Measurements from ENCODE around the gene SRRM3.
A peak's percentile ranks its signal among the peaks of the same experiment; 100 is the strongest.
"Not testable (repeated sequence)": the region's sequence is repeated elsewhere in the genome, so short reads cannot be mapped to it uniquely, and the experiment has no call there.

Gene SRRM3

GRCh38 chr7:76291351-76292212 is 89.9 kb downstream of the SRRM3 start:
- Histone ChIP-seq H3K4me3 (ENCODE audit: low read depth, low read length) (peak overlapping the region; percentile 44), H3K36me3 (no peaks in the 10 kb centered on the region), H3K4me1 (peaks cover 15% of the 10 kb centered on the region)

DNA sequence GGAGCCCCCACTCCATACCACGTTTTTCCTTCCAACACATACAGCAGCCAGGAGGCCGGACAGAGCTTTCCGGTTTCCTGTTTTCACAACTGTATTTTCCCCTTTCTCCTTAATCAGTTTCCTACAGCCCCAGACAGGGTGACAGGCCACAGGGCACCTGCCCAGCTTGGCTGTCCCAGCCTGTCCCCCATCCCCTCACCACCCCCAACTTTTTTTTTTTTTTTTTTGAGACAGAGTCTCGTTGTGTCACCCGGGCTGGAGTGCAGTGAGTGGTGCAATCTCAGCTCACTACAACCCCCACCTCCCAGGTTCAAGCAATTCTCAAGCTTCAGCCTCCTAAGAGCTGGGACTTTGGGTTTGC is 90.5 kb downstream of the SRRM3 start:
- peaks cover 15% of the 10 kb centered on the region for H3K4me1 ChIP-seq
- H3K36me3 ChIP-seq, result no peaks in the 10 kb centered on the region
- H3K27me3 ChIP-seq, result no peaks in the 10 kb centered on the region
- TF ChIP-seq, protein P1, sequence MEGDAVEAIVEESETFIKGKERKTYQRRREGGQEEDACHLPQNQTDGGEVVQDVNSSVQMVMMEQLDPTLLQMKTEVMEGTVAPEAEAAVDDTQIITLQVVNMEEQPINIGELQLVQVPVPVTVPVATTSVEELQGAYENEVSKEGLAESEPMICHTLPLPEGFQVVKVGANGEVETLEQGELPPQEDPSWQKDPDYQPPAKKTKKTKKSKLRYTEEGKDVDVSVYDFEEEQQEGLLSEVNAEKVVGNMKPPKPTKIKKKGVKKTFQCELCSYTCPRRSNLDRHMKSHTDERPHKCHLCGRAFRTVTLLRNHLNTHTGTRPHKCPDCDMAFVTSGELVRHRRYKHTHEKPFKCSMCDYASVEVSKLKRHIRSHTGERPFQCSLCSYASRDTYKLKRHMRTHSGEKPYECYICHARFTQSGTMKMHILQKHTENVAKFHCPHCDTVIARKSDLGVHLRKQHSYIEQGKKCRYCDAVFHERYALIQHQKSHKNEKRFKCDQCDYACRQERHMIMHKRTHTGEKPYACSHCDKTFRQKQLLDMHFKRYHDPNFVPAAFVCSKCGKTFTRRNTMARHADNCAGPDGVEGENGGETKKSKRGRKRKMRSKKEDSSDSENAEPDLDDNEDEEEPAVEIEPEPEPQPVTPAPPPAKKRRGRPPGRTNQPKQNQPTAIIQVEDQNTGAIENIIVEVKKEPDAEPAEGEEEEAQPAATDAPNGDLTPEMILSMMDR (IDR thresholded peaks at IDR 0.05; ENCODE audit: low read depth, low read length), result no peak
- no peaks in the 10 kb centered on the region for H3K9me3 ChIP-seq
- DNase-seq, result no peak
- H3K4me3 ChIP-seq (ENCODE audit: low read depth, low read length), result peak overlapping the region; percentile 44

More at GRCh38 chr7:76291351-76292212, 89.9 kb downstream of the SRRM3 start:
- Histone ChIP-seq H3K9me3 (no peaks in the 10 kb centered on the region), H3K27me3 (no peaks in the 10 kb centered on the region)
- peak; percentile 86 for DNase-seq
- TF ChIP-seq, protein P1 (IDR thresholded peaks at IDR 0.05; ENCODE audit: low read depth, low read length), result peak; percentile 92

GRCh38 chr7:76292911-76293310 is 91.2 kb downstream of the SRRM3 start:
- DNase-seq; H3K36me3 ChIP-seq; H3K9me3 ChIP-seq; H3K27me3 ChIP-seq; H3K4me3 ChIP-seq (ENCODE audit: low read depth, low read length): not testable (repeated sequence)
- H3K4me1 ChIP-seq, result peaks cover 15% of the 10 kb centered on the region

- Histone ChIP-seq H3K4me1 (peaks cover 15% of the 10 kb centered on the region), H3K36me3 (no peaks in the 10 kb centered on the region), H3K9me3 (no peaks in the 10 kb centered on the region), H3K27me3 (no peaks in the 10 kb centered on the region), H3K4me3 (ENCODE audit: low read depth, low read length) (no peak overlapping the region)
- TF ChIP-seq, protein P1 (IDR thresholded peaks at IDR 0.05; ENCODE audit: low read depth, low read length), result no peak
- DNase-seq, result no peak
These were observed 91.8 kb downstream of the SRRM3 start for GRCh38 chr7:76293407-76293901.

DNA sequence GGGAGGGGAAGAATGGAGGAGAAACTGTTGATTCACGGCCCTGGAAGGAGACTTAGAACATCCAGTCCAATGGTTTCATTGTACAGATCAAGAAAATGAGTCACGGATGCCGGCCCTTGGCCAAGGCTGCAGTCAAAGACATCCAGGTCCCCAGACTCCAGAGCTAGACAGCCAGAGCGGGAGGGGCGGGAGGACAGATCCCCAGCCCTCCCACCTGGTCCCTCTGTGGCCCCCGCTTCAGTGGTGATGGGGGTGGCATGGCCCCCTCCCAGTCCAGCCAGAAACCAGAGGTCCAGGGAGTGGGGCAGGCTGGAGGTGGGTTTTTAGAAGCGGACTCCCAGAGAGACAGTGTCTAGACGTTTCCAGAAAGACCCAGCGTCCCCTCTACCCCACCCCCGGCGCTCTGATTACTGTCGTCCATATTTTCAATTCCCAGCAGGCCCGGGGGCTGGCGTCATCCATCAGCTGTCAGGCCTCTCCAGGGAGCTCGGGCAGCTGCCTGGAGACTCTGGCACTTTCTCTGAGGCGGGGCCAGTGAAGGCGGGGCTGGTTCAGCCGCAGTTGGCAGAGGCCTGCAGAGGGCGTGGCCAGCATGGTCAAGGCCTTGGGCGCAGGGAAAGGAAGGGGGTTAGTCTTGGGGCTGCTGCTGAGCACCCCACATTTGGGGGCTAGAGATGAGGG is 92.8 kb downstream of the SRRM3 start:
- peak overlapping the region; percentile 54 for H3K4me3 ChIP-seq (ENCODE audit: low read depth, low read length)
- peak; percentile 99 for DNase-seq
- TF ChIP-seq, protein P1 (IDR thresholded peaks at IDR 0.05; ENCODE audit: low read depth, low read length), result 0 out of 2 replicates have a peak, but pooled peaks have one; percentile 8
- H3K27me3 ChIP-seq, result no peaks in the 10 kb centered on the region
- peaks cover 15% of the 10 kb centered on the region for H3K4me1 ChIP-seq
- no peaks in the 10 kb centered on the region for H3K36me3 ChIP-seq
- no peaks in the 10 kb centered on the region for H3K9me3 ChIP-seq

GRCh38 chr7:76296743-76297740 is 95.3 kb downstream of the SRRM3 start:
- H3K9me3 ChIP-seq, result no peaks in the 10 kb centered on the region
- H3K4me3 ChIP-seq (ENCODE audit: low read depth, low read length), result no peak overlapping the region
- no peaks in the 10 kb centered on the region for H3K36me3 ChIP-seq
- H3K4me1 ChIP-seq, result peaks cover 11% of the 10 kb centered on the region
- no peak for DNase-seq
- H3K27me3 ChIP-seq, result no peaks in the 10 kb centered on the region
- TF ChIP-seq, protein P1 (IDR thresholded peaks at IDR 0.05; ENCODE audit: low read depth, low read length), result no peak
